D721Med (cell line): ENCODE measurements around the gene DPF3.
A peak's percentile ranks its signal among the peaks of the same experiment; 100 is the strongest.

ENCODE experiments used
- DNase-seq: peaks from one replicate; pipeline ENCODE4 v3.0.0; 2011; ENCODE audit warnings: low spot score; ENCODE audit not compliant: insufficient read length
- FAIRE-seq: peaks from 2 replicates; lab custom pipeline; 2011; peaks lifted over from hg19 to GRCh38; lab: Jason Lieb, UNC
- CTCF ChIP-seq: IDR thresholded peaks from 2 replicates; pipeline ENCODE4 v1.5.1; 2012; ENCODE audit warnings: mild to moderate bottlenecking, control low read depth; ENCODE audit not compliant: insufficient read depth; ENCODE audit errors: missing control alignments

DPF3 gene

DNA sequence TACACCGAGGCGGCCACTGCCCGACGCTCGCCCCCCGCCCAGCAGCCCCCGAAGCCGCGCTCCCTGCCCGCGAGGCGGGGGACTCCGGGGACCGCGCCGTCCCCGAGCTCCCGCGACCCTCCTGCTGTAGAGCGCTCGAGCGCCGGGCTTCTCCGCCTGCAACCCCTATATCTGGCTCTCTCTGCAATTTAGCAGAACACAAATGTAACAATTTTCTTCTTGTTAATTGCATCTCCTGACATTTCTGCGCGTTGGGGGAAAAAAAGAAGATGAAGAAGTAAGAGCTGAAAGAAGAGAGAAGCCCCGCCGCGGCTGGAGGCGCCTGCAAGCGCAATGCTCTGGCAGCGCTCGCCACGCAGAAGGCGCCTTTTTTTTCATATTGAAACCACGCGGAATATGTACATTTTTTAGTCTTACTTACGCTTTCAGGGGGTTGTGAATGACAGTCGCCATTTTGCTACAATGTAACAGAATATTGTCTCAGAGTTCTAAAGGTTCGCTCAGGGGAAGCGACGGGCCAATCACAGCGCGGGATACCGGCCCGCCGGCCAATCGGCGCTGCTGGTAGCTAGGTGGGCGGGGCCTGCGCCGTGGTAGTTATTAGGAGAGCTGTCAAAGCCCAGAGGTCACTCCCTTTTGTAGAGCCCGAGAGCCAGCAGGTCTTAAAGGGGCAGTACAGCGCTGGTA is at the start of gene DPF3:
Gene DPF3 (minus strand): TSS at position 466 of the 687 bp plus-strand sequence. CDS start 13 bp downstream, at position 453.
- TF ChIP-seq CTCF = no peak
- DNase-seq = peak; percentile 79
- no peak for FAIRE-seq

GRCh38 chr14:72942934-72943333 is 49.0 kb upstream of the DPF3 start:
- no peak for DNase-seq
- no peak for FAIRE-seq
- no peak for TF ChIP-seq CTCF

GRCh38 chr14:72941286-72941985 is 47.5 kb upstream of the DPF3 start:
- FAIRE-seq (no peak), DNase-seq (no peak)

DNA sequence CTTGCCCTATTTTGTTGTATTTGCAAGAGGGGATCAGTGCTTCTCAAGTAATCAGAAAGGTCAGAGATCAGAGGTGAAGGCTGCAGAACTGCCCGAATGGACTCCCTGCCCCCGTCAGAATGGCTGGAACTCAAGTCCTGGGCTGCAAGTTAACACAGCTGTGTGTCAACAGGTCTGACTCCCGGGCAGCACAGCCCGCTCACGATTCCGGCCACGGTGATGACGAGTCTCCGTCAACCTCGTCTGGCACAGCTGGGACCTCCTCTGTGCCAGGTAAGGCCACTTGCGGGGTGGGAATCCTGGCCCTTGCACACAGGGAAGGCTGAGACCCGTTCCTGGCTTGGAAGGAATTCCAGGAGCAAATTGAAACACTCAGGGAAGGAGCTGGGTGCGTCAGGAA is 45.7 kb upstream of the DPF3 start:
- TF ChIP-seq CTCF = no peak
- FAIRE-seq (no peak), DNase-seq (no peak)

More at GRCh38 chr14:72941286-72941985, 47.5 kb upstream of the DPF3 start:
- TF ChIP-seq CTCF = no peak

DNA sequence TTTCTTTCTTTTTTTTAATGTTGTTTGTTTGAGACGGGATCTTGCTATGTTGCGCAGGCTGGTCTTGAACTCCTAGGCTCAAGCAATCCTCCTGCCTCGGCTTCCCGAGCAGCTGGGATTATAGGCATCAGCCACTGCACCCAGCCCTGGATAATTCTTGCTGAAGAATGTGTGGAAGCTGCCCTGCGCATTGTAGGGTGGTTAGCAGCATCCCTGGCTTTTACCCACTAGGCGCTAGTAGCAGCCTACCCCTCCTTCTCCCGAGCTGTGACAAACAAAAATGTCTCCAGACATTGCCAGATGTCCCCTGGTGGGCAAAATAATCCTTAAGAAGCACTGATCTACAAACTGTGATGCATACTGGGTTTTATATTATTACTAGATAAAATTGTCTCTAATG is 39.0 kb upstream of the DPF3 start:
- TF ChIP-seq CTCF = no peak
- DNase-seq (no peak), FAIRE-seq (no peak)

DNA sequence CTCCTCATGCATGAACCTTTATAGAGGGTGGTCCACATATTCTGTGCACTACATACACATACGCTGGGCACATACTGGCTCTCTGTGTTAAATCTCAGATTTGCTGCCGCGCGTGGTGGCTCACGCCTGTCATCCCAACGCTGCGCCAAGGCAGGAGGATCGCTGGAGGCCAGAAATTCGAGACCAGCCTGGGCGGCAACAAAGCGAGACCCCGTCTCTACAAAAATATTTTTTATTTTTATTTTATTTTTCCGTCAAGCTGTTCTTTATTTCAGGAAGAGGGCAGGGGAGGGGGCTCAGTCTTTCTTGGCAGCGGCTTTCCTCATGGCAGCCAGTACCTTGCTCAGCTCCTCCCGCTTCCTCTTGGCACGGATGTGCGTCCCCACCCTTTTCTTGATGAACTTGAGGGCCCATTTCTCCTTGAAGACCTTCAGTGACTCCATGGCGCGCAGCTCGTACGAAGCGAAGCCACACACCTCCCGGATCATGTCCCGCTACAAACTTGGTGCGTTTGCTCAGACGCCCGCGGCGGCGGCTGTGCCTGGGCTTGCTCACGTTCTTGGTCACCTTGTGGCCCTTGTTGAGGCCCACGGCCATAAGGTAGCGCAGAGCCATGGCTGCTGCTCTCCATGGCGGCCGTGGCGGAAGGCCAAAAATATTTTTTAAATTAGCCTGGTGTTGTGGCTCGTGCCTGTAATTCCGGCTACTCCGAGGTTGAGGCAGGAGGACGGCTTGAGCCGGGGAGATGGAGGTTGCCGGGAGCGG is 35.6 kb upstream of the DPF3 start:
- FAIRE-seq = no peak
- TF ChIP-seq CTCF = no peak
- no peak for DNase-seq
